ENCODE results near the gene SMARCB1.

Gene SMARCB1

GRCh38 chr22:23823331-23823791 lies 36.6 kb downstream of the SMARCB1 start:
- no peak for DNase-seq (ENCODE audit: extremely low read depth, low read depth)
- no peak overlapping the region for H3K4me3 ChIP-seq (replicated peaks; ENCODE audit: low read depth, low read length)
- no peak for TF ChIP-seq CTCF (IDR thresholded peaks at IDR 0.05; ENCODE audit: low read depth, low read length, missing control alignments)

GRCh38 chr22:23824476-23825245 lies 37.9 kb downstream of the SMARCB1 start:
- no peak for TF ChIP-seq CTCF (IDR thresholded peaks at IDR 0.05; ENCODE audit: low read depth, low read length, missing control alignments)
- no peak overlapping the region for H3K4me3 ChIP-seq (replicated peaks; ENCODE audit: low read depth, low read length)
- DNase-seq (ENCODE audit: extremely low read depth, low read depth) = no peak

GRCh38 chr22:23825246-23825905 lies 38.6 kb downstream of the SMARCB1 start:
- TF ChIP-seq CTCF (IDR thresholded peaks at IDR 0.05; ENCODE audit: low read depth, low read length, missing control alignments) = no peak
- H3K4me3 ChIP-seq (replicated peaks; ENCODE audit: low read depth, low read length) = no peak overlapping the region
- DNase-seq (ENCODE audit: extremely low read depth, low read depth) = no peak

GRCh38 chr22:23826510-23827350 lies 40.0 kb downstream of the SMARCB1 start:
- no peak for DNase-seq (ENCODE audit: extremely low read depth, low read depth)
- no peak for TF ChIP-seq CTCF (IDR thresholded peaks at IDR 0.05; ENCODE audit: low read depth, low read length, missing control alignments)
- no peak overlapping the region for H3K4me3 ChIP-seq (replicated peaks; ENCODE audit: low read depth, low read length)

- no peak for TF ChIP-seq CTCF (IDR thresholded peaks at IDR 0.05; ENCODE audit: low read depth, low read length, missing control alignments)
- no peak for DNase-seq (ENCODE audit: extremely low read depth, low read depth)
Observed at GRCh38 chr22:23827351-23827995, 40.7 kb downstream of the SMARCB1 start.

More at GRCh38 chr22:23827351-23827995, 40.7 kb downstream of the SMARCB1 start:
- H3K4me3 ChIP-seq (replicated peaks; ENCODE audit: low read depth, low read length) = no peak overlapping the region

Measured in HFF-Myc (cell line).